ENCODE data around the gene FBXO36. TPM values are rescaled to one million over a fixed set of nuclear protein-coding genes. Genes with fewer than 3 reads are reported as not detected.

Gene FBXO36
- total and polyA plus RNA-seq, 10 of the 15 experiments (the other 5 are each of a cell fraction or from before 2014, with no cell fraction given): 0.79 to 2.7 (median 1.3) TPM

DNA sequence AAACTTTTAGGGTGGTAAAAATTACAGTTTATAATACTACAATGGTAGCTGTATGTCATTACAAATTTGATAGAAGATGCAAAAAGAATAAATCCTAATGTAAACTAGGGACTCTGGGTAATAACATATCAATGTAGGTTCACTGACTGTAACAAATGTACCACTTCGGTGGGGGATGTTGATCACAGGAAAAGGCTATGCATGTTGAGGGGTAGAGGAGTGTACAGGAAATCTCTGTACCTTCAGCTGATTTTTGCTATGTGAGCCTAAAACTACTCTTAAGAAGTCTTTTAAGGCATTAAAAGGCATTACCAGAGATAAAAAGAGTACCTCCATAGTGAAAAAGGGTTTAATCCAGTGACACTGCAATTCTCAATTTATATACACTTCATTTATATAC, 25.4 kb upstream of the FBXO36 start (continued):
- no peak for TF ChIP-seq ZNF592 (IDR thresholded peaks at IDR 0.05)
- no peak for TF ChIP-seq MYC (IDR thresholded peaks at IDR 0.05; ENCODE audit: insufficient read depth, insufficient read length, insufficient replicate concordance, low read length, severe bottlenecking)
- no peak for TF ChIP-seq BCLAF1 (IDR thresholded peaks at IDR 0.05)
- TF ChIP-seq SKIL (IDR thresholded peaks at IDR 0.05; ENCODE audit: low read depth, poor library complexity, severe bottlenecking): no peak

Measured in GM12878 (cell line).